ENCODE results near the gene ACSL3.

The ACSL3 gene

GRCh38 chr2:222900354-222900753 lies 39.5 kb downstream of the ACSL3 start:
- Histone ChIP-seq H3K27ac (replicated peaks) (no peak overlapping the region), H3K4me3 (replicated peaks; ENCODE audit: insufficient read depth, low read length) (no peak overlapping the region), H3K27me3 (ENCODE audit: insufficient read depth, poor library complexity, severe bottlenecking) (no peaks in the 10 kb centered on the region)
- no peak for TF ChIP-seq CTCF (IDR thresholded peaks at IDR 0.05; ENCODE audit: insufficient read depth, low read length)
- no peak for TF ChIP-seq SPI1 (IDR thresholded peaks at IDR 0.05; ENCODE audit: borderline replicate concordance, low read depth)
- no peak for TF ChIP-seq GABPA (IDR thresholded peaks at IDR 0.05; ENCODE audit: low read depth)
- TF ChIP-seq, protein P1, sequence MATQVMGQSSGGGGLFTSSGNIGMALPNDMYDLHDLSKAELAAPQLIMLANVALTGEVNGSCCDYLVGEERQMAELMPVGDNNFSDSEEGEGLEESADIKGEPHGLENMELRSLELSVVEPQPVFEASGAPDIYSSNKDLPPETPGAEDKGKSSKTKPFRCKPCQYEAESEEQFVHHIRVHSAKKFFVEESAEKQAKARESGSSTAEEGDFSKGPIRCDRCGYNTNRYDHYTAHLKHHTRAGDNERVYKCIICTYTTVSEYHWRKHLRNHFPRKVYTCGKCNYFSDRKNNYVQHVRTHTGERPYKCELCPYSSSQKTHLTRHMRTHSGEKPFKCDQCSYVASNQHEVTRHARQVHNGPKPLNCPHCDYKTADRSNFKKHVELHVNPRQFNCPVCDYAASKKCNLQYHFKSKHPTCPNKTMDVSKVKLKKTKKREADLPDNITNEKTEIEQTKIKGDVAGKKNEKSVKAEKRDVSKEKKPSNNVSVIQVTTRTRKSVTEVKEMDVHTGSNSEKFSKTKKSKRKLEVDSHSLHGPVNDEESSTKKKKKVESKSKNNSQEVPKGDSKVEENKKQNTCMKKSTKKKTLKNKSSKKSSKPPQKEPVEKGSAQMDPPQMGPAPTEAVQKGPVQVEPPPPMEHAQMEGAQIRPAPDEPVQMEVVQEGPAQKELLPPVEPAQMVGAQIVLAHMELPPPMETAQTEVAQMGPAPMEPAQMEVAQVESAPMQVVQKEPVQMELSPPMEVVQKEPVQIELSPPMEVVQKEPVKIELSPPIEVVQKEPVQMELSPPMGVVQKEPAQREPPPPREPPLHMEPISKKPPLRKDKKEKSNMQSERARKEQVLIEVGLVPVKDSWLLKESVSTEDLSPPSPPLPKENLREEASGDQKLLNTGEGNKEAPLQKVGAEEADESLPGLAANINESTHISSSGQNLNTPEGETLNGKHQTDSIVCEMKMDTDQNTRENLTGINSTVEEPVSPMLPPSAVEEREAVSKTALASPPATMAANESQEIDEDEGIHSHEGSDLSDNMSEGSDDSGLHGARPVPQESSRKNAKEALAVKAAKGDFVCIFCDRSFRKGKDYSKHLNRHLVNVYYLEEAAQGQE (IDR thresholded peaks at IDR 0.05; ENCODE audit: insufficient replicate concordance, low read depth), result no peak
- TF ChIP-seq POLR2AphosphoS5 (IDR thresholded peaks at IDR 0.05; ENCODE audit: low read depth), result no peak
- no peak for DNase-seq (ENCODE audit: low read depth in 1 of 2, low spot score in 1 of 2)

- no peak for TF ChIP-seq GABPA (IDR thresholded peaks at IDR 0.05; ENCODE audit: low read depth)
- TF ChIP-seq, protein P1 (IDR thresholded peaks at IDR 0.05; ENCODE audit: insufficient replicate concordance, low read depth), result no peak
- no peak for TF ChIP-seq CTCF (IDR thresholded peaks at IDR 0.05; ENCODE audit: insufficient read depth, low read length)
- TF ChIP-seq SPI1 (IDR thresholded peaks at IDR 0.05; ENCODE audit: borderline replicate concordance, low read depth), result no peak
- DNase-seq (ENCODE audit: low read depth in 1 of 2, low spot score in 1 of 2), result no peak
- Histone ChIP-seq H3K4me3 (replicated peaks; ENCODE audit: insufficient read depth, low read length) (no peak overlapping the region), H3K27ac (replicated peaks) (no peak overlapping the region), H3K27me3 (ENCODE audit: insufficient read depth, poor library complexity, severe bottlenecking) (no peaks in the 10 kb centered on the region)
These were observed 41.8 kb downstream of the ACSL3 start for GRCh38 chr2:222902660-222903059.

- Histone ChIP-seq H3K27me3 (ENCODE audit: insufficient read depth, poor library complexity, severe bottlenecking) (no peaks in the 10 kb centered on the region), H3K27ac (replicated peaks) (no peak overlapping the region), H3K4me3 (replicated peaks; ENCODE audit: insufficient read depth, low read length) (no peak overlapping the region)
- TF ChIP-seq POLR2AphosphoS5 (IDR thresholded peaks at IDR 0.05; ENCODE audit: low read depth) (no peak), CTCF (IDR thresholded peaks at IDR 0.05; ENCODE audit: insufficient read depth, low read length) (peak; percentile 57), GABPA (IDR thresholded peaks at IDR 0.05; ENCODE audit: low read depth) (no peak), SPI1 (IDR thresholded peaks at IDR 0.05; ENCODE audit: borderline replicate concordance, low read depth) (no peak)
- peak in 1 of 2 experiments; percentile 50 for DNase-seq (ENCODE audit: low read depth in 1 of 2, low spot score in 1 of 2)
These were observed 42.7 kb downstream of the ACSL3 start for GRCh38 chr2:222903234-222904220.
